Ovary (tissue), 9 donors: ENCODE measurements around the gene TMA7. TPM values are rescaled to one million over a fixed set of nuclear protein-coding genes. Genes with fewer than 3 reads are reported as not detected.

Experiments used
- DNase-seq, 5 donors: peaks; one replicate each; pipeline ENCODE4 v3.0.0-alpha.2; 2019 to 2020
- H3K27ac ChIP-seq, 2 donors: fragments of 200-600 bp; one replicate each; pipeline versions ENCODE4 v1.5.1 to v1.8.0; 2019 to 2022
- H3K27me3 ChIP-seq: fragments of 200-600 bp; one replicate; pipeline ENCODE4 v1.8.0; 2022
- H3K36me3 ChIP-seq: fragments of 200-600 bp; sonication (generic); one replicate; pipeline ENCODE4 v1.5.1; 2019
- H3K4me1 ChIP-seq: one replicate; pipeline ENCODE4 v1.8.1; 2013; ENCODE audit warnings: mild to moderate bottlenecking, moderate library complexity; ENCODE audit not compliant: insufficient read depth
- H3K4me3 ChIP-seq: fragments of 200-600 bp; sonication (generic); one replicate; pipeline ENCODE4 v1.5.1; 2017
- H3K9me3 ChIP-seq, 2 donors: fragments of 200-600 bp in 1 of 2; sonication (generic) in 1 of 2; one replicate each; pipeline versions ENCODE4 v1.5.1 to v1.8.1; 2013 to 2019; ENCODE audit warnings: mild to moderate bottlenecking in 1 of 2, moderate library complexity in 1 of 2
- CTCF ChIP-seq, 3 donors: fragments of 450-650 bp in 2 of 3; fragments of 200-600 bp in 1 of 3; IDR thresholded peaks; one replicate each; pipeline versions ENCODE4 v1.5.1 to v1.8.0; 2016 to 2022; ENCODE audit warnings: antibody characterized with exemption in 3 of 3, mild to moderate bottlenecking in 1 of 3
- EP300 ChIP-seq: sonication (generic); formaldehyde crosslinking; IDR thresholded peaks from one replicate; pipeline ENCODE4 v1.6.1; 2017; ENCODE audit warnings: antibody characterized with exemption
- POLR2A ChIP-seq: fragments of 450-650 bp; IDR thresholded peaks from one replicate; pipeline ENCODE4 v1.6.1; 2017; ENCODE audit warnings: antibody characterized with exemption, mild to moderate bottlenecking, moderate library complexity
- WGBS, 3 donors: extraction: QIAGEN DNeasy Blood & Tissue Kit in 1 of 3; methylation state at CpG; one replicate each; pipeline versions ENCODE4 v1.1.5 to v1.1.7; 2013 to 2017; 5-methylcytosine and 5-hydroxymethylcytosine counted together
- intact Hi-C, 4 donors: fragments of 100-400 bp; cut with DNase I; formaldehyde crosslinking; loops; one replicate each; pipeline versions ENCODE4 v1.11.0 to v1.15.1; 2022 to 2023
- polyA plus RNA-seq, 2 donors: library from polyadenylated mRNA; stranded (reverse); fragments of 200-250 nt in 1 of 2; fragments of 350-450 nt in 1 of 2; fragmentation: Illumina TruSeq in 1 of 2; extraction: RNeasy Lipid Tissue Mini Kit (QIAGEN cat#74804) in 1 of 2; gene quantifications; one replicate each; pipeline ENCODE4 v1.2.3, GENCODE V29; 2013 to 2014
- total RNA-seq, 7 donors: library from RNA; depleted of rRNA in 2 of 7; stranded (reverse); fragments of >200 nt in 2 of 7; fragmentation: NEBNext Ultra II Directional in 3 of 7; extraction: Animal tissue kit (Norgen Biotek cat#: 25700) in 3 of 7; gene quantifications; one replicate each; pipeline versions ENCODE4 v1.1.0 to v1.2.4, GENCODE V29; 2016 to 2023
- donor health status: DM: no; HTN: no; CAD: no; lungs with moderate emphysema.
- donor health status: DM: no; HTN: no; CAD: no.
- donor health status: Bipolar disorder and iron deficiency.
- donor health status: DM: yes; HTN: yes; CAD: no.
- donor health status: DM: no; HTN: no; CAD: no.
- donor health status: DM: yes; HTN: yes; CAD: no.

TMA7 gene
- total and polyA plus RNA-seq, 9 donors: 138 to 380 (median 222) TPM

GRCh38 chr3:48466386-48467109 lies 26.5 kb downstream of the TMA7 start:
- TF ChIP-seq POLR2A: no peak
- TF ChIP-seq CTCF (IDR thresholded peaks at IDR 0.05): no peak
- TF ChIP-seq EP300: no peak
- H3K4me1 ChIP-seq: peaks cover 22% of the 10 kb centered on the region
- 11 to 17% (median 14%) methylated on average over 18 to 19 of the region's 19 CpGs for WGBS, 3 donors
- peak in 4 of 5 donors; percentile 43 to 61 (median 55) for DNase-seq
- no peaks in the 10 kb centered on the region for H3K36me3 ChIP-seq
- H3K9me3 ChIP-seq: no peaks in the 10 kb centered on the region
- no peaks in the 10 kb centered on the region for H3K27me3 ChIP-seq
- peak overlapping the region; percentile 48 for H3K4me3 ChIP-seq
- intact Hi-C loops: loop anchor here in 1 of 4 donors (10.0 kb wide), 1 partner anchor 218 kb away; the partner anchor contains the start of gene NCKIPSD
- H3K27ac ChIP-seq: peak overlapping the region; percentile 98 to 100

GRCh38 chr3:48467110-48467454 lies 27.0 kb downstream of the TMA7 start:
- no peaks in the 10 kb centered on the region for H3K9me3 ChIP-seq
- DNase-seq: no peak
- TF ChIP-seq CTCF (IDR thresholded peaks at IDR 0.05) (no peak), POLR2A (no peak), EP300 (no peak)
- no peaks in the 10 kb centered on the region for H3K36me3 ChIP-seq
- 46 to 62% (median 53%) methylated on average over 9 of the region's 9 CpGs for WGBS, 3 donors
- H3K4me1 ChIP-seq: peaks cover 25% of the 10 kb centered on the region
- H3K27ac ChIP-seq: peak overlapping the region; percentile 98 to 100
- H3K4me3 ChIP-seq: peak overlapping the region; percentile 48
- no peaks in the 10 kb centered on the region for H3K27me3 ChIP-seq
- intact Hi-C loops: loop anchor here in 1 of 4 donors (10.0 kb wide), 1 partner anchor 218 kb away; the partner anchor contains the start of gene NCKIPSD

GRCh38 chr3:48467473-48468267 lies 27.6 kb downstream of the TMA7 start:
- TF ChIP-seq EP300 (no peak), CTCF (IDR thresholded peaks at IDR 0.05) (no peak), POLR2A (no peak)
- no peak for DNase-seq
- H3K36me3 ChIP-seq: no peaks in the 10 kb centered on the region
- intact Hi-C loops: loop anchor here in 1 of 4 donors (10.0 kb wide), 1 partner anchor 217 kb away; the partner anchor contains the start of gene NCKIPSD
- H3K27me3 ChIP-seq: no peaks in the 10 kb centered on the region
- H3K4me3 ChIP-seq: no peak overlapping the region
- H3K4me1 ChIP-seq: peaks cover 25% of the 10 kb centered on the region
- no peaks in the 10 kb centered on the region for H3K9me3 ChIP-seq
- peak overlapping the region; percentile 98 to 100 for H3K27ac ChIP-seq
- whole genome bisulfite sequencing, 3 donors: 46 to 64% (median 57%) methylated on average over 7 of the region's 7 CpGs

GRCh38 chr3:48468329-48468731 lies 28.3 kb downstream of the TMA7 start:
- Histone ChIP-seq H3K9me3 (no peaks in the 10 kb centered on the region), H3K36me3 (no peaks in the 10 kb centered on the region), H3K27ac (no peak overlapping the region), H3K4me3 (no peak overlapping the region), H3K4me1 (peaks cover 25% of the 10 kb centered on the region), H3K27me3 (no peaks in the 10 kb centered on the region)
- 64 to 95% (median 73%) methylated on average over 6 to 8 of the region's 8 CpGs for WGBS, 3 donors
- TF ChIP-seq EP300: no peak
- TF ChIP-seq CTCF (IDR thresholded peaks at IDR 0.05): no peak
- TF ChIP-seq POLR2A: no peak
- DNase-seq: no peak
- intact Hi-C loops: loop anchor here in 1 of 4 donors (10.0 kb wide), 1 partner anchor 216 kb away; the partner anchor contains the start of gene NCKIPSD
